Measurements from ENCODE around the gene SF3A2.

DNA sequence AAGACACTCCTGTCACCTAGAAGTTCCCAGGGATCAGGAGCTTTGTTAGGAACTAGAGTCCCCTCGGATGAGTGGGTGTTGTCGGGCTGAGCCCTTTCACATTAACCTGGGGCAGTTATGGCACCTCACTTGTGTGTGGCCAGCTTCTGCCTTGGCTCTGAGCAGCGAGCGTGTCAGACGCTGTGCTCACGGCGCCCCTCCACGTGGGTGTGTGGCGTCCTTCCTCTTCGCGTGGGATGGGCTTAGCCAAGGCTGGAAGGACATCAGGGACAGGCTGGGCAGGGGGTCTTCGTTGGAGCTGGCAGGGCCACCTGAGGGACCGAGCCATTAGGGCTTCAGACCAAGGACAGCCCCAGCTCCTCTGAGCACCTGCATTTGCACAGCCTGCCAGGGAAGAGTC is 49.5 kb upstream of the SF3A2 start:
- no peak for TF ChIP-seq EZH2 (IDR thresholded peaks at IDR 0.05; ENCODE audit: borderline replicate concordance, insufficient read depth, low read length, poor library complexity, severe bottlenecking)
- no peak for TF ChIP-seq POLR2AphosphoS5 (IDR thresholded peaks at IDR 0.05)
- TF ChIP-seq, protein P1, sequence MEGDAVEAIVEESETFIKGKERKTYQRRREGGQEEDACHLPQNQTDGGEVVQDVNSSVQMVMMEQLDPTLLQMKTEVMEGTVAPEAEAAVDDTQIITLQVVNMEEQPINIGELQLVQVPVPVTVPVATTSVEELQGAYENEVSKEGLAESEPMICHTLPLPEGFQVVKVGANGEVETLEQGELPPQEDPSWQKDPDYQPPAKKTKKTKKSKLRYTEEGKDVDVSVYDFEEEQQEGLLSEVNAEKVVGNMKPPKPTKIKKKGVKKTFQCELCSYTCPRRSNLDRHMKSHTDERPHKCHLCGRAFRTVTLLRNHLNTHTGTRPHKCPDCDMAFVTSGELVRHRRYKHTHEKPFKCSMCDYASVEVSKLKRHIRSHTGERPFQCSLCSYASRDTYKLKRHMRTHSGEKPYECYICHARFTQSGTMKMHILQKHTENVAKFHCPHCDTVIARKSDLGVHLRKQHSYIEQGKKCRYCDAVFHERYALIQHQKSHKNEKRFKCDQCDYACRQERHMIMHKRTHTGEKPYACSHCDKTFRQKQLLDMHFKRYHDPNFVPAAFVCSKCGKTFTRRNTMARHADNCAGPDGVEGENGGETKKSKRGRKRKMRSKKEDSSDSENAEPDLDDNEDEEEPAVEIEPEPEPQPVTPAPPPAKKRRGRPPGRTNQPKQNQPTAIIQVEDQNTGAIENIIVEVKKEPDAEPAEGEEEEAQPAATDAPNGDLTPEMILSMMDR (IDR thresholded peaks at IDR 0.05; ENCODE audit: poor library complexity, severe bottlenecking): no peak
- TF ChIP-seq MXI1 (conservative IDR thresholded peaks at IDR 0.05; ENCODE audit: poor library complexity, severe bottlenecking): no peak
- no peak for TF ChIP-seq TAF1 (IDR thresholded peaks at IDR 0.05; ENCODE audit: low read depth)
- TF ChIP-seq, protein P2, sequence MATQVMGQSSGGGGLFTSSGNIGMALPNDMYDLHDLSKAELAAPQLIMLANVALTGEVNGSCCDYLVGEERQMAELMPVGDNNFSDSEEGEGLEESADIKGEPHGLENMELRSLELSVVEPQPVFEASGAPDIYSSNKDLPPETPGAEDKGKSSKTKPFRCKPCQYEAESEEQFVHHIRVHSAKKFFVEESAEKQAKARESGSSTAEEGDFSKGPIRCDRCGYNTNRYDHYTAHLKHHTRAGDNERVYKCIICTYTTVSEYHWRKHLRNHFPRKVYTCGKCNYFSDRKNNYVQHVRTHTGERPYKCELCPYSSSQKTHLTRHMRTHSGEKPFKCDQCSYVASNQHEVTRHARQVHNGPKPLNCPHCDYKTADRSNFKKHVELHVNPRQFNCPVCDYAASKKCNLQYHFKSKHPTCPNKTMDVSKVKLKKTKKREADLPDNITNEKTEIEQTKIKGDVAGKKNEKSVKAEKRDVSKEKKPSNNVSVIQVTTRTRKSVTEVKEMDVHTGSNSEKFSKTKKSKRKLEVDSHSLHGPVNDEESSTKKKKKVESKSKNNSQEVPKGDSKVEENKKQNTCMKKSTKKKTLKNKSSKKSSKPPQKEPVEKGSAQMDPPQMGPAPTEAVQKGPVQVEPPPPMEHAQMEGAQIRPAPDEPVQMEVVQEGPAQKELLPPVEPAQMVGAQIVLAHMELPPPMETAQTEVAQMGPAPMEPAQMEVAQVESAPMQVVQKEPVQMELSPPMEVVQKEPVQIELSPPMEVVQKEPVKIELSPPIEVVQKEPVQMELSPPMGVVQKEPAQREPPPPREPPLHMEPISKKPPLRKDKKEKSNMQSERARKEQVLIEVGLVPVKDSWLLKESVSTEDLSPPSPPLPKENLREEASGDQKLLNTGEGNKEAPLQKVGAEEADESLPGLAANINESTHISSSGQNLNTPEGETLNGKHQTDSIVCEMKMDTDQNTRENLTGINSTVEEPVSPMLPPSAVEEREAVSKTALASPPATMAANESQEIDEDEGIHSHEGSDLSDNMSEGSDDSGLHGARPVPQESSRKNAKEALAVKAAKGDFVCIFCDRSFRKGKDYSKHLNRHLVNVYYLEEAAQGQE (IDR thresholded peaks at IDR 0.05; ENCODE audit: borderline replicate concordance): no peak
- TF ChIP-seq RAD21 (conservative IDR thresholded peaks at IDR 0.05): no peak
- TF ChIP-seq SMC3 (conservative IDR thresholded peaks at IDR 0.05; ENCODE audit: poor library complexity): no peak

Data from neural cell (in vitro differentiated cells).